NCI-H187 treated with DMSO at 0.1 percent for 48 hours (cell line): Measurements from ENCODE around the gene TRRAP.

Experiments used
- DNase-seq: peaks from one replicate; lab custom pipeline; 2025; lab: John Stamatoyannopoulos, UW

TRRAP gene

GRCh38 chr7:98990356-98990755, 112.0 kb downstream of the TRRAP start:
- DNase-seq = no peak

GRCh38 chr7:98991141-98991540, 112.8 kb downstream of the TRRAP start:
- DNase-seq = no peak

GRCh38 chr7:98992076-98992475, 113.7 kb downstream of the TRRAP start:
- DNase-seq = no peak

GRCh38 chr7:98993024-98993897, 114.9 kb downstream of the TRRAP start:
- no peak for DNase-seq

GRCh38 chr7:98994046-98994944, 116.0 kb downstream of the TRRAP start:
- no peak for DNase-seq

- DNase-seq = no peak
Observed at GRCh38 chr7:98995111-98995510, 116.8 kb downstream of the TRRAP start.

GRCh38 chr7:98995523-98996149, 117.3 kb downstream of the TRRAP start:
- DNase-seq = no peak

- DNase-seq = no peak
Observed at GRCh38 chr7:98996150-98996552, 117.8 kb downstream of the TRRAP start.

- DNase-seq = no peak
Observed at GRCh38 chr7:98997846-98998245, 119.5 kb downstream of the TRRAP start.

- DNase-seq = no peak
Observed at GRCh38 chr7:98998821-98999725, 120.7 kb downstream of the TRRAP start.

- DNase-seq = no peak
Observed at GRCh38 chr7:99000196-99000903, 122.0 kb downstream of the TRRAP start.

- DNase-seq = no peak
Observed at GRCh38 chr7:99000904-99001465, 122.7 kb downstream of the TRRAP start.

GRCh38 chr7:99001482-99002147, 123.3 kb downstream of the TRRAP start:
- no peak for DNase-seq

- DNase-seq = no peak
Observed at GRCh38 chr7:99002148-99002826, 124.0 kb downstream of the TRRAP start.

GRCh38 chr7:99002827-99003212, 124.5 kb downstream of the TRRAP start:
- DNase-seq = no peak

- DNase-seq = no peak
Observed at GRCh38 chr7:99003419-99003818, 125.1 kb downstream of the TRRAP start.

GRCh38 chr7:99004216-99004615, 125.9 kb downstream of the TRRAP start:
- DNase-seq = no peak

GRCh38 chr7:99004781-99005500, 126.6 kb downstream of the TRRAP start:
- DNase-seq = no peak

- no peak for DNase-seq
Observed at GRCh38 chr7:99005776-99006175, 127.4 kb downstream of the TRRAP start.
